Activated naive CD8-positive, alpha-beta T cell treated with anti-CD3 and anti-CD28 coated beads, Interleukin-2, amount 10 ng/mL, durations not matched to agents 7 days and 5 days (primary cell): ENCODE data around the gene ADK. TPM values are rescaled to one million over a fixed set of nuclear protein-coding genes. Genes with fewer than 3 reads are reported as not detected.
"Not testable (repeated sequence)": the region's sequence is repeated elsewhere in the genome, so short reads cannot be mapped to it uniquely, and the experiment has no call there.

ENCODE experiments used
- ATAC-seq: fragments of 150-1000 bp; cut with Tn5 transposase; one replicate; pipeline ENCODE4 v1.10.0; 2021; ENCODE audit warnings: low read depth, moderate library complexity
- POLR2A ChIA-PET: fragments of 350-600 bp; sonication (Branson Sonifier 250); formaldehyde crosslinking; loops from one replicate; lab custom pipeline; 2021; ENCODE audit warnings: antibody characterized with exemption; lab: Charles Lee
- DNase-seq: peaks from one replicate; pipeline ENCODE4 v3.0.0; 2021
- H3K27ac Mint-ChIP-seq: one replicate; pipeline ENCODE4 v1.8.0; 2022; ENCODE audit warnings: mild to moderate bottlenecking, mixed read lengths
- H3K27me3 Mint-ChIP-seq: one replicate; pipeline ENCODE4 v1.8.0; 2022; ENCODE audit warnings: mild to moderate bottlenecking, moderate library complexity, mixed read lengths
- H3K36me3 Mint-ChIP-seq: one replicate; pipeline ENCODE4 v1.8.0; 2021; ENCODE audit warnings: mild to moderate bottlenecking, mixed read lengths
- H3K4me1 Mint-ChIP-seq: one replicate; pipeline ENCODE4 v1.8.0; 2021; ENCODE audit warnings: mixed read lengths
- H3K4me3 Mint-ChIP-seq: one replicate; pipeline ENCODE4 v1.8.0; 2022; ENCODE audit warnings: mild to moderate bottlenecking, moderate library complexity, mixed read lengths
- H3K9me3 Mint-ChIP-seq: one replicate; pipeline ENCODE4 v1.8.0; 2021; ENCODE audit warnings: mixed read lengths
- total RNA-seq, 2 experiments: library from RNA; stranded (reverse); gene quantifications; one replicate each; pipeline ENCODE4 v1.2.3, GENCODE V29; 2021

The ADK gene
- total RNA-seq, 2 experiments from 2014 or later, result 31.6 to 37.9 TPM

- Mint-ChIP-seq H3K4me1 (peaks cover 4% of the 10 kb centered on the region), H3K27ac (no peak overlapping the region), H3K4me3 (no peak overlapping the region), H3K9me3 (peaks cover 18% of the 10 kb centered on the region), H3K36me3 (peaks cover 34% of the 10 kb centered on the region), H3K27me3 (no peaks in the 10 kb centered on the region)
- DNase-seq, result no peak
- POLR2A ChIA-PET, result no interaction called here
- ATAC-seq, result no peak
These were observed 131.3 kb downstream of the ADK start for GRCh38 chr10:74282151-74282847.

- DNase-seq (no peak), ATAC-seq (no peak)
- peaks cover 34% of the 10 kb centered on the region for H3K36me3 Mint-ChIP-seq
- H3K4me1 Mint-ChIP-seq, result peaks cover 4% of the 10 kb centered on the region
- no peak overlapping the region for H3K27ac Mint-ChIP-seq
- peaks cover 18% of the 10 kb centered on the region for H3K9me3 Mint-ChIP-seq
- POLR2A ChIA-PET, result no interaction called here
- H3K4me3 Mint-ChIP-seq, result no peak overlapping the region
- no peaks in the 10 kb centered on the region for H3K27me3 Mint-ChIP-seq
These were observed 131.8 kb downstream of the ADK start for GRCh38 chr10:74282848-74283210.

GRCh38 chr10:74289188-74289587 is 138.2 kb downstream of the ADK start:
- no peak for ATAC-seq
- POLR2A ChIA-PET, result no interaction called here
- H3K9me3 Mint-ChIP-seq, result peaks cover 10% of the 10 kb centered on the region
- no peak for DNase-seq
- no peak overlapping the region for H3K27ac Mint-ChIP-seq
- peaks cover 2% of the 10 kb centered on the region for H3K4me1 Mint-ChIP-seq
- H3K27me3 Mint-ChIP-seq, result no peaks in the 10 kb centered on the region
- peaks cover 15% of the 10 kb centered on the region for H3K36me3 Mint-ChIP-seq
- no peak overlapping the region for H3K4me3 Mint-ChIP-seq

GRCh38 chr10:74289951-74290350 is 138.9 kb downstream of the ADK start:
- peaks cover 10% of the 10 kb centered on the region for H3K36me3 Mint-ChIP-seq
- DNase-seq (no peak), ATAC-seq (no peak)
- peak overlapping the region; percentile 4 for H3K27ac Mint-ChIP-seq
- H3K4me3 Mint-ChIP-seq, result peak overlapping the region; percentile 20
- H3K9me3 Mint-ChIP-seq, result peaks cover 5% of the 10 kb centered on the region
- POLR2A ChIA-PET, result no interaction called here
- H3K4me1 Mint-ChIP-seq, result peaks cover 2% of the 10 kb centered on the region
- H3K27me3 Mint-ChIP-seq, result no peaks in the 10 kb centered on the region

- Mint-ChIP-seq H3K4me3 (no peak overlapping the region), H3K27ac (no peak overlapping the region), H3K36me3 (peaks cover 7% of the 10 kb centered on the region), H3K27me3 (no peaks in the 10 kb centered on the region), H3K9me3 (peaks cover 2% of the 10 kb centered on the region), H3K4me1 (peaks cover 2% of the 10 kb centered on the region)
- ATAC-seq, result no peak
- POLR2A ChIA-PET, result no interaction called here
- DNase-seq, result no peak
These were observed 139.7 kb downstream of the ADK start for GRCh38 chr10:74290708-74291107.

GRCh38 chr10:74292871-74293427 is 141.9 kb downstream of the ADK start:
- POLR2A ChIA-PET, result interaction anchor here (0.7 kb wide), 1 partner anchor 942 kb away, joined by 6 read pairs; no protein-coding TSS in a partner anchor
- Mint-ChIP-seq H3K27me3 (no peaks in the 10 kb centered on the region), H3K9me3 (peaks cover 4% of the 10 kb centered on the region), H3K36me3 (peaks cover 7% of the 10 kb centered on the region), H3K27ac (no peak overlapping the region), H3K4me1 (peaks cover 2% of the 10 kb centered on the region), H3K4me3 (no peak overlapping the region)
- DNase-seq, result no peak
- no peak for ATAC-seq

- H3K27me3 Mint-ChIP-seq, result no peaks in the 10 kb centered on the region
- H3K9me3 Mint-ChIP-seq, result peaks cover 4% of the 10 kb centered on the region
- H3K4me3 Mint-ChIP-seq, result no peak overlapping the region
- DNase-seq, result no peak
- H3K4me1 Mint-ChIP-seq, result peaks cover 2% of the 10 kb centered on the region
- H3K27ac Mint-ChIP-seq, result no peak overlapping the region
- POLR2A ChIA-PET, result interaction anchor here (0.7 kb wide), 1 partner anchor 941 kb away, joined by 6 read pairs; no protein-coding TSS in a partner anchor
- H3K36me3 Mint-ChIP-seq, result peaks cover 7% of the 10 kb centered on the region
- no peak for ATAC-seq
These were observed 142.8 kb downstream of the ADK start for GRCh38 chr10:74293686-74294371.

- Mint-ChIP-seq H3K4me3 (no peak overlapping the region), H3K27ac (no peak overlapping the region), H3K36me3 (peaks cover 9% of the 10 kb centered on the region), H3K4me1 (peaks cover under 1% of the 10 kb centered on the region), H3K27me3 (no peaks in the 10 kb centered on the region), H3K9me3 (peaks cover 4% of the 10 kb centered on the region)
- ATAC-seq (no peak), DNase-seq (no peak)
- POLR2A ChIA-PET, result no interaction called here
These were observed 146.5 kb downstream of the ADK start for GRCh38 chr10:74297389-74298080.

GRCh38 chr10:74300074-74300621 is 149.1 kb downstream of the ADK start:
- ATAC-seq, H3K36me3 Mint-ChIP-seq, H3K27me3 Mint-ChIP-seq, H3K9me3 Mint-ChIP-seq, DNase-seq, H3K27ac Mint-ChIP-seq, H3K4me3 Mint-ChIP-seq, H3K4me1 Mint-ChIP-seq, POLR2A ChIA-PET: not testable (repeated sequence)

GRCh38 chr10:74300666-74301065 is 149.6 kb downstream of the ADK start:
- POLR2A ChIA-PET, result no interaction called here
- H3K36me3 Mint-ChIP-seq, result peaks cover 4% of the 10 kb centered on the region
- peaks cover 4% of the 10 kb centered on the region for H3K4me1 Mint-ChIP-seq
- no peak for DNase-seq
- no peak for ATAC-seq
- H3K9me3 Mint-ChIP-seq, result peaks cover 2% of the 10 kb centered on the region
- no peak overlapping the region for H3K27ac Mint-ChIP-seq
- no peaks in the 10 kb centered on the region for H3K27me3 Mint-ChIP-seq
- H3K4me3 Mint-ChIP-seq, result no peak overlapping the region

GRCh38 chr10:74305730-74306129 is 154.7 kb downstream of the ADK start:
- Mint-ChIP-seq H3K36me3 (peaks cover 4% of the 10 kb centered on the region), H3K27me3 (no peaks in the 10 kb centered on the region), H3K4me3 (no peak overlapping the region), H3K27ac (no peak overlapping the region), H3K4me1 (peaks cover 16% of the 10 kb centered on the region), H3K9me3 (no peaks in the 10 kb centered on the region)
- ATAC-seq (no peak), DNase-seq (no peak)
- POLR2A ChIA-PET, result interaction anchor here (0.5 kb wide), 1 partner anchor 527 kb away, joined by 8 read pairs; no protein-coding TSS in a partner anchor

GRCh38 chr10:74306227-74306982 is 155.4 kb downstream of the ADK start:
- Mint-ChIP-seq H3K9me3 (no peaks in the 10 kb centered on the region), H3K4me3 (no peak overlapping the region), H3K27me3 (no peaks in the 10 kb centered on the region), H3K27ac (no peak overlapping the region), H3K36me3 (peaks cover 4% of the 10 kb centered on the region), H3K4me1 (peaks cover 16% of the 10 kb centered on the region)
- DNase-seq, result no peak
- ATAC-seq, result peak; percentile 47
- POLR2A ChIA-PET, result interaction anchor here (0.5 kb wide), 1 partner anchor 526 kb away, joined by 8 read pairs; no protein-coding TSS in a partner anchor
